Testis (tissue), 3 donors: ENCODE measurements around the gene TTLL5. TPM values are rescaled to one million over a fixed set of nuclear protein-coding genes. Genes with fewer than 3 reads are reported as not detected.

Experiments used
- DNase-seq: peaks from one replicate; pipeline ENCODE4 v3.0.0-alpha.2; 2019
- H3K27ac ChIP-seq, 2 donors: fragments of 200-600 bp; sonication (generic); one replicate each; pipeline ENCODE4 v1.5.1; 2019
- H3K27me3 ChIP-seq: fragments of 200-600 bp; sonication (generic); one replicate; pipeline ENCODE4 v1.5.1; 2019
- H3K36me3 ChIP-seq: fragments of 200-600 bp; sonication (generic); one replicate; pipeline ENCODE4 v1.5.1; 2017; ENCODE audit warnings: low read depth; ENCODE audit errors: missing control alignments
- H3K4me1 ChIP-seq: fragments of 200-600 bp; sonication (generic); one replicate; pipeline ENCODE4 v1.5.1; 2019
- H3K4me3 ChIP-seq, 2 donors: fragments of 200-600 bp; sonication (generic); one replicate each; pipeline ENCODE4 v1.5.1; 2017 to 2019
- H3K9me3 ChIP-seq: fragments of 200-600 bp; sonication (generic); one replicate; pipeline ENCODE4 v1.5.1; 2017
- CTCF ChIP-seq, 3 experiments: fragments of 450-650 bp in 2 of 3; fragments of 200-600 bp in 1 of 3; sonication (generic) in 1 of 3; IDR thresholded peaks; one replicate each; pipeline ENCODE4 v1.5.1; 2016 to 2019; ENCODE audit warnings: antibody characterized with exemption in 3 of 3, mild to moderate bottlenecking in 2 of 3, moderate library complexity in 1 of 3
- POLR2A ChIP-seq: fragments of 450-650 bp; IDR thresholded peaks from one replicate; pipeline ENCODE4 v1.6.1; 2017; ENCODE audit warnings: antibody characterized with exemption, mild to moderate bottlenecking, moderate library complexity
- WGBS, 2 donors: methylation state at CpG; one replicate each; pipeline ENCODE4 v1.1.5; 2018; 5-methylcytosine and 5-hydroxymethylcytosine counted together
- intact Hi-C: fragments of 100-400 bp; cut with DNase I; formaldehyde crosslinking; loops from one replicate; pipeline ENCODE4 v1.15.1; 2023; ENCODE audit warnings: low total_unique reads
- polyA plus RNA-seq: library from polyadenylated mRNA; stranded (reverse); fragments of 350-450 nt; fragmentation: Illumina TruSeq; extraction: RNeasy Lipid Tissue Mini Kit (QIAGEN cat#74804); gene quantifications from one replicate; pipeline ENCODE4 v1.2.3, GENCODE V29; 2014; ENCODE audit warnings: low read depth, low replicate concordance; ENCODE audit not compliant: insufficient read depth
- total RNA-seq, 2 donors: library from RNA; depleted of rRNA; stranded (reverse); fragments of >200 nt; gene quantifications; one replicate each; pipeline ENCODE4 v1.2.3, GENCODE V29; 2016

TTLL5 gene
- total and polyA plus RNA-seq, 3 donors from 2014 or later = 112 to 318 (median 155) TPM

- Histone ChIP-seq H3K9me3 (no peaks in the 10 kb centered on the region), H3K36me3 (no peaks in the 10 kb centered on the region), H3K27ac (no peak overlapping the region), H3K4me1 (no peaks in the 10 kb centered on the region), H3K27me3 (no peaks in the 10 kb centered on the region), H3K4me3 (no peak overlapping the region)
- TF ChIP-seq POLR2A (no peak), CTCF (IDR thresholded peaks at IDR 0.05) (no peak)
- 97% methylated on average over 3 of the region's 3 CpGs for WGBS, 2 donors
- DNase-seq = no peak
- intact Hi-C loops = no loop called here
These were observed 291.4 kb downstream of the TTLL5 start for GRCh38 chr14:75952489-75952888.

- H3K36me3 ChIP-seq = no peaks in the 10 kb centered on the region
- intact Hi-C loops = no loop called here
- TF ChIP-seq CTCF (IDR thresholded peaks at IDR 0.05) (no peak), POLR2A (no peak)
These were observed 298.0 kb downstream of the TTLL5 start for GRCh38 chr14:75959031-75959430.

GRCh38 chr14:75960231-75960630 lies 299.2 kb downstream of the TTLL5 start:
- intact Hi-C loops = no loop called here
- Histone ChIP-seq H3K9me3 (no peaks in the 10 kb centered on the region), H3K4me3 (no peak overlapping the region), H3K4me1 (no peaks in the 10 kb centered on the region), H3K27me3 (no peaks in the 10 kb centered on the region), H3K27ac (no peak overlapping the region), H3K36me3 (no peaks in the 10 kb centered on the region)
- no peak for DNase-seq
- WGBS, 2 donors = 64 to 68% methylated on average over 6 of the region's 6 CpGs
- TF ChIP-seq CTCF (IDR thresholded peaks at IDR 0.05) (no peak), POLR2A (no peak)

More at GRCh38 chr14:75959031-75959430, 298.0 kb downstream of the TTLL5 start:
- Histone ChIP-seq H3K27ac (no peak overlapping the region), H3K4me1 (no peaks in the 10 kb centered on the region), H3K9me3 (no peaks in the 10 kb centered on the region), H3K4me3 (no peak overlapping the region), H3K27me3 (no peaks in the 10 kb centered on the region)
- WGBS, 2 donors = 90 to 94% methylated on average over 9 of the region's 9 CpGs
- DNase-seq = no peak

- no peaks in the 10 kb centered on the region for H3K27me3 ChIP-seq
- H3K36me3 ChIP-seq = no peaks in the 10 kb centered on the region
- TF ChIP-seq POLR2A (no peak), CTCF (IDR thresholded peaks at IDR 0.05) (no peak)
- DNase-seq = no peak
- 79 to 80% methylated on average over 3 of the region's 3 CpGs for WGBS, 2 donors
- H3K9me3 ChIP-seq = no peaks in the 10 kb centered on the region
- intact Hi-C loops = no loop called here
- H3K4me3 ChIP-seq = no peak overlapping the region
- H3K4me1 ChIP-seq = no peaks in the 10 kb centered on the region
- H3K27ac ChIP-seq = no peak overlapping the region
These were observed 300.6 kb downstream of the TTLL5 start for GRCh38 chr14:75961662-75962061.

GRCh38 chr14:75967866-75968265 lies 306.8 kb downstream of the TTLL5 start:
- H3K27ac ChIP-seq = peak overlapping the region in 1 of 2 donors; percentile 26
- peaks cover 4% of the 10 kb centered on the region for H3K4me1 ChIP-seq
- no peaks in the 10 kb centered on the region for H3K9me3 ChIP-seq
- no peak for DNase-seq
- TF ChIP-seq POLR2A (no peak), CTCF (IDR thresholded peaks at IDR 0.05) (no peak)
- no peaks in the 10 kb centered on the region for H3K36me3 ChIP-seq
- 100% methylated on average over 2 to 3 of the region's 3 CpGs for WGBS, 2 donors
- intact Hi-C loops = no loop called here
- no peak overlapping the region for H3K4me3 ChIP-seq
- H3K27me3 ChIP-seq = no peaks in the 10 kb centered on the region
